RWPE2 (cell line): Measurements from ENCODE around the gene ZEB2.

ENCODE experiments used
- ATAC-seq: fragments of 200-7000 bp; cut with Tn5 transposase; 3 replicates; pipeline ENCODE4 v1.9.1; 2021; ENCODE audit warnings: low read depth
- DNase-seq: peaks from one replicate; pipeline ENCODE4 v3.0.0-alpha.2; 2020; ENCODE audit warnings: low spot score
- H3K27ac ChIP-seq: fragments of 450-650 bp; 2 replicates; pipeline ENCODE4 v1.5.1; 2017; ENCODE audit warnings: mild to moderate bottlenecking; ENCODE audit not compliant: poor library complexity, severe bottlenecking
- H3K27me3 ChIP-seq: fragments of 250-450 bp; sonication (Bioruptor Pico); 2 replicates; pipeline ENCODE4 v1.5.1; 2021; ENCODE audit warnings: mild to moderate bottlenecking, moderate library complexity; ENCODE audit not compliant: insufficient read depth, poor library complexity, severe bottlenecking
- H3K36me3 ChIP-seq: fragments of 250-450 bp; sonication (Bioruptor Pico); 2 replicates; pipeline ENCODE4 v1.5.1; 2020; ENCODE audit warnings: low read depth, mild to moderate bottlenecking, moderate library complexity
- H3K4me1 ChIP-seq: fragments of 250-450 bp; sonication (Bioruptor Pico); 2 replicates; pipeline ENCODE4 v1.5.1; 2021; ENCODE audit warnings: mild to moderate bottlenecking, moderate library complexity; ENCODE audit not compliant: insufficient read depth, poor library complexity, severe bottlenecking
- H3K4me3 ChIP-seq: fragments of 250-450 bp; sonication (Bioruptor Pico); 2 replicates; pipeline ENCODE4 v1.5.1; 2021; ENCODE audit warnings: mild to moderate bottlenecking, moderate library complexity; ENCODE audit not compliant: severe bottlenecking
- H3K9me3 ChIP-seq: fragments of 250-450 bp; sonication (Bioruptor Pico); 2 replicates; pipeline ENCODE4 v1.5.1; 2021; ENCODE audit warnings: mild to moderate bottlenecking, moderate library complexity; ENCODE audit not compliant: severe bottlenecking
- CTCF ChIP-seq: fragments of 450-650 bp; IDR thresholded peaks from one replicate; pipeline ENCODE4 v1.5.1; 2017; ENCODE audit warnings: mild to moderate bottlenecking, moderate library complexity; ENCODE audit not compliant: poor library complexity, severe bottlenecking

ZEB2 gene

GRCh38 chr2:144471305-144472045 is 48.4 kb downstream of the ZEB2 start:
- Histone ChIP-seq H3K4me1 (no peaks in the 10 kb centered on the region), H3K27ac (no peak overlapping the region), H3K27me3 (no peaks in the 10 kb centered on the region), H3K4me3 (no peak overlapping the region), H3K36me3 (no peaks in the 10 kb centered on the region), H3K9me3 (no peaks in the 10 kb centered on the region)
- ATAC-seq (no peak), DNase-seq (no peak)
- no peak for TF ChIP-seq CTCF

- Histone ChIP-seq H3K27me3 (no peaks in the 10 kb centered on the region), H3K4me1 (no peaks in the 10 kb centered on the region), H3K4me3 (no peak overlapping the region), H3K9me3 (no peaks in the 10 kb centered on the region), H3K27ac (no peak overlapping the region), H3K36me3 (no peaks in the 10 kb centered on the region)
- ATAC-seq (no peak), DNase-seq (no peak)
- no peak for TF ChIP-seq CTCF
Measured at GRCh38 chr2:144470816-144471215, 49.1 kb downstream of the ZEB2 start.

GRCh38 chr2:144470334-144470733 is 49.6 kb downstream of the ZEB2 start:
- Histone ChIP-seq H3K4me1 (no peaks in the 10 kb centered on the region), H3K27me3 (no peaks in the 10 kb centered on the region), H3K9me3 (no peaks in the 10 kb centered on the region), H3K4me3 (no peak overlapping the region), H3K27ac (no peak overlapping the region), H3K36me3 (no peaks in the 10 kb centered on the region)
- ATAC-seq (no peak), DNase-seq (no peak)
- no peak for TF ChIP-seq CTCF

GRCh38 chr2:144469798-144470197 is 50.1 kb downstream of the ZEB2 start:
- Histone ChIP-seq H3K36me3 (no peaks in the 10 kb centered on the region), H3K27ac (no peak overlapping the region), H3K4me1 (no peaks in the 10 kb centered on the region), H3K4me3 (no peak overlapping the region), H3K9me3 (no peaks in the 10 kb centered on the region), H3K27me3 (no peaks in the 10 kb centered on the region)
- no peak for ATAC-seq
- no peak for TF ChIP-seq CTCF
- DNase-seq: no peak

GRCh38 chr2:144468823-144469595 is 50.9 kb downstream of the ZEB2 start:
- Histone ChIP-seq H3K9me3 (no peaks in the 10 kb centered on the region), H3K4me3 (no peak overlapping the region), H3K27ac (no peak overlapping the region), H3K27me3 (no peaks in the 10 kb centered on the region), H3K4me1 (no peaks in the 10 kb centered on the region), H3K36me3 (no peaks in the 10 kb centered on the region)
- DNase-seq: no peak
- ATAC-seq: no peak
- no peak for TF ChIP-seq CTCF
